T-helper 2 cell (primary cell): ENCODE measurements around the gene ERMAP.

Experiments
- DNase-seq, 5 experiments: peaks; one replicate each; pipeline versions ENCODE4 v3.0.0 to v3.0.0-alpha.2; 2012 to 2022
- total RNA-seq, 2 donors: gene quantifications; one replicate each; lab custom pipeline; 2026; lab: John Stamatoyannopoulos, UW

The ERMAP gene
- 5.9 to 13.5 reads per million in 2 donors for total RNA-seq

- DNase-seq, result peak; percentile 89 to 96 (median 92)
Measured at GRCh38 chr1:42816585-42817439, at the start of gene ERMAP, which contains the start of gene SVBP. Gene ERMAP, plus strand, starts transcription at chr1:42817122. Its CDS starts 13,327 bp downstream, at chr1:42830449. Gene SVBP, minus strand, starts transcription at chr1:42817397. Its CDS starts 853 bp downstream, at chr1:42816544.

DNA sequence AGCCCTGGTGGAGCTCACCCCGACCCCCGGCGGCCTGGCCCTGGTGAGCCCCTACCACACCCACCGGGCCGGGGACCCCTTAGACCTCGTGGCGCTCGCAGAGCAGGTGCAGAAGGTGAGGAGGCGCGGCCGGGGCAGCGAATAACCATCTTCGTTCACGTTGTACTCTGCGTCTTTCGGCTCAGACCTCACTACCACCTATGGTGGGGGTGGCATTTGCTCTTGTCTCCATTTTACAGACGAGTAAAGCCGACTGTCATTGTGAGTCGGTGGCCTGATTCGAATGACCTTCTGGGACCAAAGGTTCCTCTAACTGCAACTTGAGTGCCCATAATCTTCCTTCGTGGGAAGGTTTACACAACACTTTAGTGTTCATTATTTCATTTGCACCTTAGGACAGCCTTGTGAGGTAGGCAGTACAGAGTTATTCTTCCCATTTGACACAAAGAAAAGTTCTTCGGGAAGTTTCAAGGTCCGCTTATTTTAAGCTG lies 49.4 kb upstream of the ERMAP start:
- peak in 1 of 5 experiments; percentile 67 for DNase-seq

- no peak for DNase-seq
Measured at GRCh38 chr1:42768172-42768571, 48.8 kb upstream of the ERMAP start.

DNA sequence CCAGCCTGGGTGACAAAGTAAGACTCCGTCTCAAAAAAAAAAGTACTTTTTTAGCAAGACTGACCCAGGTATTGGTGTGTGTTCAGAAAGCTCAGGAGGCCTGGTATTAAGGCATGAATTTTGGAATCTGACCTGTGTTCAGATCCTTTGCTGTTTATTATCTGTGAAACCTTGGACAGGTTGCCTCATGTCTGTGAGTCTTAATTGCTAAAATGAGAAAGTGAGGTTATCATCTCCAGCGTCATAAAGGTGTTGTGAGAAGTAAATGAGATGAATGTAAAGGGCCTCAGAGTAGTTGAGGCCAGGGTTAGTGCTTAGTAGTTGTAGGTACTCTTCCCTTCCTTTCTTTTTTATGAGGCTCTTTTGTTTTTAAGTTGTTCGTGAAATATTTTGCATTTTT lies 47.1 kb upstream of the ERMAP start:
- no peak for DNase-seq

DNA sequence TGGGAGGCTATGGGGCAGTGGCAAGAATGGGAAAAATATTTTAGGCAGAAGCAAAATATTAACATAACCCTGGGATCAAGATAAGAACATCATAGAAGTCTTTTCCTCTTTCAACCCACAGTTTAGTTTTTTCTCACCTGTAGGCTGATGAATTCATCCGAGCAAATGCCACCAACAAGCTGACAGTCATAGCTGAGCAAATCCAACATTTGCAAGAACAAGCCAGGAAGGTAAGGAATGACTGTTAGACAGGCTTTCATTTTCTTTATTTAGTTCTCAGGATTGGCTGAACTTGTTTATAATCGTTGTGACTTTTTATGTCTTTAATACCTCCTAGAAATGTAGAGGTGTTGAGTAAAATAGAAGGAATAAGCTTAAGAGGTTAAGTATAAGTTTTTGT lies 43.5 kb upstream of the ERMAP start:
- DNase-seq, result no peak

GRCh38 chr1:42774928-42775526 lies 41.9 kb upstream of the ERMAP start:
- DNase-seq, result no peak

GRCh38 chr1:42776502-42776901 lies 40.4 kb upstream of the ERMAP start:
- no peak for DNase-seq

- peak in 1 of 5 experiments; percentile 43 for DNase-seq
Measured at GRCh38 chr1:42777852-42778251, 39.1 kb upstream of the ERMAP start.

- DNase-seq, result peak in 1 of 5 experiments; percentile 62
Measured at GRCh38 chr1:42779725-42780124, 37.2 kb upstream of the ERMAP start.

- DNase-seq, result no peak
Measured at GRCh38 chr1:42780176-42780575, 36.7 kb upstream of the ERMAP start.

DNA sequence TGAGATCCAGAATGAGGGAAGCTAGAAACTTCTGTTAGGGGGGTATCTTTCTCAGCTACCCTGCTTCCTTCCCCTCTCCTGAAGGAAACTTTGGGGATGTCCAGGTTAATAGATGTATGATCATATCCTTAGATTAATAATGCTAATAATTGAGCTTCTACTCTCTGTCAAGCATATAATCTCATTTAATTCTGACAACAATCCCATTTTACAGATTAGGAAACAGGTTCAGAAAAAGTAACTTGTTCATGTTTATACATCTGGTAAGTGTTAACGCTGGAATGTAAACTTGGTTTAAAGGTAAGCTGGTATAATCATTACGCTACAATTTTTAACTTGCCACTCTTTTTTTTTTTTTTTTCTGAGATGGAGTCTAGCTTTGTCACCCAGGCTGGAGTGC lies 33.8 kb upstream of the ERMAP start:
- DNase-seq, result no peak

- DNase-seq, result no peak
Measured at GRCh38 chr1:42784547-42784945, 32.4 kb upstream of the ERMAP start.

DNA sequence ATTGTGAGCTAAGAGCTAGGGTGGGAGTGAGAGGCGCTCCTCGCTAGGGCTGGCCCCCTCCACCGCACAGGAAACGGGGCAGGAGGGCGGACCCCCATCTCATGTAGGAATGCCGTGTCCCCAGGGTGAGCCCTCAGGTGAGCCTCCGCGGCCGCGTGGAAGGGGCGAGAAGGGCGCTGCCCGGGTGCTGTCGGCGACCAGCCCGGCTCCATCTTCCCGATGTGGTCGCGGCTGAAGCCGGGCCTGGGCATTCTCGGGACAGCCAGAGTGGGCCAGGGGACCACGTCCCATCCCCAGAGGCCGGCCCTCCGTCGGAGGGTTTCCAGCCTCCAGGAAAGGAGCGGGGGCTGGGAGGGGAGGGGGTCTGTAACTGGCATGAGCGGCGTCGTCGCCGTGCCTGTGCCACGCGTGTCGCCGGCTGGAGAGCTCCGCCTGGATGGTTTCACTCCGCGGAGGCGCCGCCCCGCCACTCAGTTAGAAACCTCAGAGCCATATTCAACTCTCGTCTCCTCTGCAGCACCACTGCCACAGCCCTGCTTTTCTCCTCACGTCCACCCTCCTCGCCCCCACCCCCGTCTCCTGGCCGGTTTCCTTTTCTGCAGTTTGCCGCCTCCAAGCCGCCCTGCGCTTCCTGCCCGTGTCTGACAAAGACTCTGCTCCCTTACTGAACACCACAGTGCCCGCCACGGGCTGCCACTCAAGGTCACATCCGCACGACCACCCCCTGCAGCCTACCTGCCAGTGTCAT lies 31.8 kb upstream of the ERMAP start, which contains the start of gene TMEM269:
Gene TMEM269, plus strand, starts transcription at position 46 of the 748 bp plus-strand sequence. CDS start 4,903 bp downstream, outside the sequence.
- peak in 4 of 5 experiments; percentile 2 to 73 (median 25) for DNase-seq

DNA sequence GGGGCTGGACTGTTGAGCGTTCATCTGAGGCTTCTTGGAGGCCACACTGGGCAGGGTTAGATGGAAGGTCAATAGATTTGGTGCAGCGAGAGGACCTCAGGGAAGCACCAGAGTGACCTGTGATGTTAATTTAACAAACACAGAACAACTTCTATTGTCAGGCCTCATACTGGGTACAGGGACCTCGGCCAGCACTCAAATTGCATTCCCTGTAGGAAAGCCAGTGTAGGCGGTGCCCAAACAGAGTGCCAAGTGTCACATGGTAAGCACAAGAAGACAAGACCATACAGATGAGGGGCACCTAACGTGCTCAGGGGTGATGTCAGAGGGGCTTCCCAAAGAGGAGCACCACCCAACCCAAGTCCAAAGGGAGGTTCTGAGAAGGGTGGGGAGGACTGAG lies 30.8 kb upstream of the ERMAP start:
- DNase-seq, result no peak

GRCh38 chr1:42788021-42788420 lies 28.9 kb upstream of the ERMAP start:
- DNase-seq, result no peak

DNA sequence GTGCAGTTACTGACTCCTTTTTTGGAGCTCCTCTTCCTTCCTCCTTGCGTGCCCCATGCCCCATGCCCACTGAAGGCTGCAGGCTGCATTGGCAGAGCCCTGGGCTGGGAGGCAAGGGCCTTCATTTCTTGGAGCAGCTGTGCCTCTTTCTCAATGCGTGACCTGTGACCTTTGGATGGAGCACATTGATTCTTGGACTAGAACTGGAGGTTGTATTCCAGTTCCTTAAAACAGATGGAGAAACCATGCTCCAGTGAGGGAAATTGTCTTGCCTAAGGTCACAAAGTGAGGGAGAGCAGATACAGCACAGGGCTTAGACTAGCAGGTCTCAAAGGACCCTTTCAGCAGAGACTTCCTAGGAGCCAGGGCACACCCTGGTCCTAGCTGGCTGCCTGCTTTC lies 23.1 kb upstream of the ERMAP start:
- no peak for DNase-seq

DNA sequence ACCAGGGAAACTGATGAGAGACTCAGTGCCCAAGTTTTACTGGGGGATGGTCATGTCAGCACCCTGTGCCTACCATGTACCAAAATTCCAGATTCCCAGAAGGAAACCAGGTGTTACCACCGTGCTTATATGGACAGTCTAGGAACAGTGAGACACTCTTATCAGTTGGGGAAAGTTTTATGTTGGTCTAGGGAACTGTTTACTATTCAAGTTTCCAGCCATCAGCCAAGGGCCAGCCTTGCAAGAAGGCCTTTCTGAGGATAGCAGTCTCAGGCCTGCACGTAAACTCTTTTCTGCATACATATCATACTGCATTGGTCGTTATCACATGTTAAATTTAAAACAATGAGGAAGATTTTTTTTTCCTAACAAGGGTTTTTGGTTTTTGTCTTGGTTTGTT lies 19.5 kb upstream of the ERMAP start:
- DNase-seq, result no peak

GRCh38 chr1:42797979-42798378 lies 18.9 kb upstream of the ERMAP start:
- DNase-seq, result no peak

- no peak for DNase-seq
Measured at GRCh38 chr1:42801832-42802473, 15.0 kb upstream of the ERMAP start.

GRCh38 chr1:42806171-42806570 lies 10.8 kb upstream of the ERMAP start:
- DNase-seq, result no peak

- no peak for DNase-seq
Measured at GRCh38 chr1:42806593-42806992, 10.3 kb upstream of the ERMAP start.

- peak in 1 of 5 experiments; percentile 43 for DNase-seq
Measured at GRCh38 chr1:42807056-42807668, 9.8 kb upstream of the ERMAP start.
